ENCODE data around the gene UNC5A.

DNA sequence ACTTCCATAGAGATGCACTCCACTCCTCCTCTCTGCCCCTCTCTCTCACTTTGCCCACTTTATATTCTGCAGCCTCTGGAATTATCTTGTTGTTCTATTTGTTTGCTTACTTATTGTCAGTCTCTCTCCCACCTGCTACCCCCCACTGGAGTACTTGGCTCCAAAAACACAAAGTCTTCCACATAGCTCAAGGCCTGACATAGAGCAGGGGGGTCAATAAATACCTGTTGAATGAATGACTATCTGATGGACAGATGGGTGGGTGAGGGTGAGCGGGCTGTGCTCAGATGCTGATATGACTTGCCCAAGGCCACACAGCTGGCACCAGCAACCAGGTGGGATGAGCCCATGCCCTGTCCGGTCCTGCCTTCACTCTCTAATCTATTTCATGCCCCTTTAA is 13.4 kb upstream of the UNC5A start:
- TF ChIP-seq, protein P1, sequence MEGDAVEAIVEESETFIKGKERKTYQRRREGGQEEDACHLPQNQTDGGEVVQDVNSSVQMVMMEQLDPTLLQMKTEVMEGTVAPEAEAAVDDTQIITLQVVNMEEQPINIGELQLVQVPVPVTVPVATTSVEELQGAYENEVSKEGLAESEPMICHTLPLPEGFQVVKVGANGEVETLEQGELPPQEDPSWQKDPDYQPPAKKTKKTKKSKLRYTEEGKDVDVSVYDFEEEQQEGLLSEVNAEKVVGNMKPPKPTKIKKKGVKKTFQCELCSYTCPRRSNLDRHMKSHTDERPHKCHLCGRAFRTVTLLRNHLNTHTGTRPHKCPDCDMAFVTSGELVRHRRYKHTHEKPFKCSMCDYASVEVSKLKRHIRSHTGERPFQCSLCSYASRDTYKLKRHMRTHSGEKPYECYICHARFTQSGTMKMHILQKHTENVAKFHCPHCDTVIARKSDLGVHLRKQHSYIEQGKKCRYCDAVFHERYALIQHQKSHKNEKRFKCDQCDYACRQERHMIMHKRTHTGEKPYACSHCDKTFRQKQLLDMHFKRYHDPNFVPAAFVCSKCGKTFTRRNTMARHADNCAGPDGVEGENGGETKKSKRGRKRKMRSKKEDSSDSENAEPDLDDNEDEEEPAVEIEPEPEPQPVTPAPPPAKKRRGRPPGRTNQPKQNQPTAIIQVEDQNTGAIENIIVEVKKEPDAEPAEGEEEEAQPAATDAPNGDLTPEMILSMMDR (IDR thresholded peaks at IDR 0.05), result no peak
- no peak for TF ChIP-seq POLR2A (IDR thresholded peaks at IDR 0.05)

Measured in testis (tissue), 2 donors.